H9 (cell line): ENCODE measurements around the gene IFNAR2. TPM values are rescaled to one million over a fixed set of nuclear protein-coding genes. Genes with fewer than 3 reads are reported as not detected.
A peak's percentile ranks its signal among the peaks of the same experiment; 100 is the strongest.

ENCODE experiments used
- DNase-seq: peaks from one replicate; pipeline ENCODE4 v3.0.0-alpha.2; 2017
- H2AFZ ChIP-seq: one replicate; pipeline ENCODE4 v1.6.1; 2013; ENCODE audit warnings: mild to moderate bottlenecking, low read length, control low read depth, moderate library complexity
- H2AK5ac ChIP-seq: 2 replicates; pipeline ENCODE4 v1.6.1; 2013; ENCODE audit warnings: low read length, control low read depth, mixed read lengths; ENCODE audit not compliant: insufficient read length
- H2BK120ac ChIP-seq: one replicate; pipeline ENCODE4 v1.6.1; 2013; ENCODE audit warnings: low read depth, mild to moderate bottlenecking, low read length, control low read depth, inconsistent platforms; ENCODE audit not compliant: poor library complexity, severe bottlenecking
- H2BK12ac ChIP-seq: 2 replicates; pipeline ENCODE4 v1.6.1; 2013; ENCODE audit warnings: low read length, control low read depth, mixed read lengths, low read depth; ENCODE audit not compliant: insufficient read length
- H2BK15ac ChIP-seq: 2 replicates; pipeline ENCODE4 v1.6.1; 2013; ENCODE audit warnings: low read depth, low read length, control low read depth
- H2BK20ac ChIP-seq: one replicate; pipeline ENCODE4 v1.6.1; 2013; ENCODE audit warnings: low read depth, mild to moderate bottlenecking, low read length, control low read depth, inconsistent platforms; ENCODE audit not compliant: poor library complexity, severe bottlenecking
- H2BK5ac ChIP-seq: 2 replicates; pipeline ENCODE4 v1.6.1; 2013; ENCODE audit warnings: low read length, control low read depth, mixed read lengths; ENCODE audit not compliant: insufficient read length
- H3K14ac ChIP-seq: 2 replicates; pipeline ENCODE4 v1.6.1; 2013; ENCODE audit warnings: low read length, control low read depth; ENCODE audit not compliant: insufficient read depth
- H3K18ac ChIP-seq: 2 replicates; pipeline ENCODE4 v1.6.1; 2013; ENCODE audit warnings: low read depth, mild to moderate bottlenecking, mixed read lengths, low read length, control low read depth; ENCODE audit not compliant: insufficient read length
- H3K23ac ChIP-seq: 2 replicates; pipeline ENCODE4 v1.6.1; 2013; ENCODE audit warnings: low read length, control low read depth, mixed read lengths, low read depth; ENCODE audit not compliant: insufficient read length
- H3K23me2 ChIP-seq: 2 replicates; pipeline ENCODE4 v1.6.1; 2013; ENCODE audit warnings: low read depth, mild to moderate bottlenecking, mixed read lengths, low read length, control low read depth; ENCODE audit not compliant: insufficient read length, poor library complexity, severe bottlenecking
- H3K27ac ChIP-seq: 2 replicates; pipeline ENCODE4 v1.5.1; 2013; ENCODE audit warnings: low read length, control low read depth, mixed read lengths, low read depth; ENCODE audit not compliant: insufficient read length
- H3K27me3 ChIP-seq: 2 replicates; pipeline ENCODE4 v1.6.1; 2013; ENCODE audit warnings: low read length, control low read depth, inconsistent platforms; ENCODE audit not compliant: insufficient read depth
- H3K4ac ChIP-seq: 2 replicates; pipeline ENCODE4 v1.6.1; 2013; ENCODE audit warnings: low read depth, mild to moderate bottlenecking, control low read depth, inconsistent platforms, low read length, moderate library complexity
- H3K4me1 ChIP-seq: 2 replicates; pipeline ENCODE4 v1.6.1; 2013; ENCODE audit warnings: low read length, control low read depth, inconsistent platforms; ENCODE audit not compliant: insufficient read depth
- H3K4me2 ChIP-seq: 2 replicates; pipeline ENCODE4 v1.6.1; 2013; ENCODE audit warnings: low read length, control low read depth, mixed read lengths; ENCODE audit not compliant: insufficient read length, insufficient read depth
- H3K56ac ChIP-seq: 2 replicates; pipeline ENCODE4 v1.6.1; 2013; ENCODE audit warnings: low read depth, mild to moderate bottlenecking, mixed read lengths, low read length, control low read depth; ENCODE audit not compliant: insufficient read length
- H3K79me1 ChIP-seq: 2 replicates; pipeline ENCODE4 v1.6.1; 2013; ENCODE audit warnings: low read depth, mild to moderate bottlenecking, moderate library complexity, low read length, control low read depth, inconsistent platforms; ENCODE audit not compliant: insufficient read depth, poor library complexity, severe bottlenecking
- H3K79me2 ChIP-seq: 2 replicates; pipeline ENCODE4 v1.6.1; 2013; ENCODE audit warnings: low read length, control low read depth, inconsistent platforms; ENCODE audit not compliant: insufficient read depth
- H3K9ac ChIP-seq: 2 replicates; pipeline ENCODE4 v1.6.1; 2013; ENCODE audit warnings: low read length, control low read depth, mixed read lengths; ENCODE audit not compliant: insufficient read length; ENCODE audit errors: extremely low read depth
- H3K9me3 ChIP-seq: one replicate; pipeline ENCODE4 v1.6.1; 2013; ENCODE audit warnings: low read depth, low read length, inconsistent platforms; ENCODE audit not compliant: control insufficient read depth
- H3T11ph ChIP-seq: one replicate; pipeline ENCODE4 v1.6.1; 2013; ENCODE audit warnings: mild to moderate bottlenecking, low read length, control low read depth, inconsistent platforms
- H4K20me1 ChIP-seq: one replicate; pipeline ENCODE4 v1.6.1; 2013; ENCODE audit not compliant: control insufficient read depth, insufficient read length, insufficient read depth
- H4K5ac ChIP-seq: 2 replicates; pipeline ENCODE4 v1.6.1; 2013; ENCODE audit warnings: low read depth, mild to moderate bottlenecking, mixed read lengths, low read length, control low read depth; ENCODE audit not compliant: insufficient read length
- H4K8ac ChIP-seq: replicated peaks from 2 replicates; pipeline ENCODE4 v1.6.1; 2013; ENCODE audit warnings: low read length, control low read depth, mixed read lengths, low read depth; ENCODE audit not compliant: insufficient read length
- H4K91ac ChIP-seq: 2 replicates; pipeline ENCODE4 v1.6.1; 2013; ENCODE audit warnings: low read depth, mild to moderate bottlenecking, moderate library complexity, mixed read lengths, low read length, control low read depth; ENCODE audit not compliant: insufficient read length
- H3K27ac Mint-ChIP-seq, 3 experiments: 2 replicates in 2 of 3; 3 replicates in 1 of 3; pipeline ENCODE4 v1.8.0; 2020 to 2021; ENCODE audit warnings: mixed read lengths in 3 of 3, mild to moderate bottlenecking in 1 of 3, moderate library complexity in 1 of 3
- H3K27me3 Mint-ChIP-seq: 2 replicates; pipeline ENCODE4 v1.8.0; 2021; ENCODE audit warnings: low read depth, mild to moderate bottlenecking, moderate library complexity, mixed read lengths
- H3K36me3 Mint-ChIP-seq, 3 experiments: 2 replicates in 2 of 3; 3 replicates in 1 of 3; pipeline ENCODE4 v1.8.0; 2020 to 2021; ENCODE audit warnings: low read depth in 3 of 3, mixed read lengths in 3 of 3; ENCODE audit not compliant: insufficient read depth in 1 of 3
- H3K4me1 Mint-ChIP-seq, 2 experiments: 2 replicates each; pipeline ENCODE4 v1.8.0; 2020; ENCODE audit warnings: mixed read lengths in 2 of 2
- H3K4me3 Mint-ChIP-seq, 2 experiments: 2 replicates in 1 of 2; 3 replicates in 1 of 2; pipeline ENCODE4 v1.8.0; 2020 to 2021; ENCODE audit warnings: mild to moderate bottlenecking in 2 of 2, mixed read lengths in 2 of 2, moderate library complexity in 1 of 2
- H3K9me3 Mint-ChIP-seq, 2 experiments: 2 replicates in 1 of 2; 3 replicates in 1 of 2; pipeline ENCODE4 v1.8.0; 2020; ENCODE audit warnings: mild to moderate bottlenecking in 2 of 2, mixed read lengths in 2 of 2, moderate library complexity in 1 of 2
- CTCF ChIP-seq: fragments of 200-600 bp; sonication (generic); conservative IDR thresholded peaks from 3 replicates; pipeline ENCODE4 v1.8.0; 2021; ENCODE audit warnings: antibody characterized with exemption, mild to moderate bottlenecking
- WGBS: extraction: QIAGEN DNeasy Blood & Tissue Kit; methylation state at CpG from one replicate; pipeline ENCODE4 v1.1.7; 2013; ENCODE audit warnings: missing lambda C conversion rate, low lambda C conversion rate, mixed read lengths; ENCODE audit not compliant: insufficient read length; ENCODE audit errors: extremely low coverage; 5-methylcytosine and 5-hydroxymethylcytosine counted together
- total RNA-seq: library from RNA; stranded (reverse); gene quantifications from 2 replicates; pipeline ENCODE4 v1.2.1, GENCODE V29; 2021

Gene IFNAR2
- total RNA-seq, 1 experiment from 2014 or later: 14.4 TPM

- H3K18ac ChIP-seq: no peak overlapping the region
- no peaks in the 10 kb centered on the region for H3K27me3 ChIP-seq
- H3K9ac ChIP-seq: no peak overlapping the region
- H4K91ac ChIP-seq: no peak overlapping the region
- no peaks in the 10 kb centered on the region for H4K20me1 ChIP-seq
- peak overlapping the region; percentile 70 to 84 for H3K4me3 Mint-ChIP-seq
- no peaks in the 10 kb centered on the region for H3K9me3 ChIP-seq
- H4K8ac ChIP-seq: no peak overlapping the region
- no peak overlapping the region for H3K27ac ChIP-seq
- H3K56ac ChIP-seq: no peak overlapping the region
- H2BK15ac ChIP-seq: no peak overlapping the region
- no CpG with 5 or more reads among the region's 8 CpGs for WGBS
- H3K14ac ChIP-seq: no peak overlapping the region
- no peak overlapping the region for H3T11ph ChIP-seq
- H3K4me2 ChIP-seq: peak overlapping the region; percentile 53
- no peaks in the 10 kb centered on the region for H3K79me1 ChIP-seq
- H3K27ac Mint-ChIP-seq: no peak overlapping the region; a peak in 1 of 7 replicates
- no peak overlapping the region for H2BK12ac ChIP-seq
- H2AFZ ChIP-seq: no peak overlapping the region
- H2BK20ac ChIP-seq: no peak overlapping the region
- peaks cover 0 to 10% (median 4%) of the 10 kb centered on the region in 3 experiments; a peak in 4 of 7 replicates for H3K36me3 Mint-ChIP-seq
- DNase-seq: no peak
- H3K9me3 Mint-ChIP-seq: no peaks in the 10 kb centered on the region
- H3K27me3 Mint-ChIP-seq: peaks cover 15% of the 10 kb centered on the region
- no peak overlapping the region for H3K4ac ChIP-seq
- H3K4me1 ChIP-seq: no peaks in the 10 kb centered on the region
- H2AK5ac ChIP-seq: no peak overlapping the region
- H3K23ac ChIP-seq: no peak overlapping the region
- H3K4me1 Mint-ChIP-seq: peaks cover 18 to 21% of the 10 kb centered on the region in 2 experiments
- no peak for TF ChIP-seq CTCF
- no peaks in the 10 kb centered on the region for H3K23me2 ChIP-seq
- H4K5ac ChIP-seq: no peak overlapping the region
- no peak overlapping the region for H2BK5ac ChIP-seq
- no peak overlapping the region for H2BK120ac ChIP-seq
- no peaks in the 10 kb centered on the region for H3K79me2 ChIP-seq
These were observed 37.0 kb downstream of the IFNAR2 start for GRCh38 chr21:33266789-33267135.
